COLO668 (cell line): Measurements from ENCODE around the gene ADPRHL1.
"Not testable (repeated sequence)": the region's sequence is repeated elsewhere in the genome, so short reads cannot be mapped to it uniquely, and the experiment has no call there.

Source experiments
- DNase-seq: peaks from one replicate; lab custom pipeline; 2025; ENCODE audit not compliant: unreplicated experiment; lab: John Stamatoyannopoulos, UW

Gene ADPRHL1

GRCh38 chr13:113373811-113374485 lies 79.3 kb downstream of the ADPRHL1 start:
- DNase-seq, result no peak

- not testable (repeated sequence) for DNase-seq
These were observed 81.6 kb downstream of the ADPRHL1 start for GRCh38 chr13:113371701-113372100.

- no peak for DNase-seq
These were observed 82.2 kb downstream of the ADPRHL1 start for GRCh38 chr13:113371061-113371460.

GRCh38 chr13:113369881-113370280 lies 83.4 kb downstream of the ADPRHL1 start:
- no peak for DNase-seq

- DNase-seq, result no peak
These were observed 84.1 kb downstream of the ADPRHL1 start for GRCh38 chr13:113369189-113369588.

- not testable (repeated sequence) for DNase-seq
These were observed 84.9 kb downstream of the ADPRHL1 start for GRCh38 chr13:113368353-113368752.

- DNase-seq, result no peak
These were observed 85.5 kb downstream of the ADPRHL1 start for GRCh38 chr13:113367771-113368170.

GRCh38 chr13:113367020-113367560 lies 86.2 kb downstream of the ADPRHL1 start:
- no peak for DNase-seq

- no peak for DNase-seq
These were observed 87.2 kb downstream of the ADPRHL1 start for GRCh38 chr13:113365971-113366588.

- no peak for DNase-seq
These were observed 87.7 kb downstream of the ADPRHL1 start for GRCh38 chr13:113365583-113365970.

GRCh38 chr13:113364901-113365582 lies 88.2 kb downstream of the ADPRHL1 start:
- DNase-seq, result no peak

GRCh38 chr13:113364311-113364889 lies 88.9 kb downstream of the ADPRHL1 start:
- DNase-seq, result no peak

GRCh38 chr13:113361406-113361805 lies 91.9 kb downstream of the ADPRHL1 start:
- DNase-seq, result no peak

- no peak for DNase-seq
These were observed 92.8 kb downstream of the ADPRHL1 start for GRCh38 chr13:113360446-113360845.

- DNase-seq, result no peak
These were observed 93.7 kb downstream of the ADPRHL1 start for GRCh38 chr13:113359571-113359970.

GRCh38 chr13:113358653-113359190 lies 94.6 kb downstream of the ADPRHL1 start:
- DNase-seq, result no peak

GRCh38 chr13:113357529-113357928 lies 95.8 kb downstream of the ADPRHL1 start:
- no peak for DNase-seq

GRCh38 chr13:113356596-113356995 lies 96.7 kb downstream of the ADPRHL1 start:
- DNase-seq, result no peak

GRCh38 chr13:113355621-113356020 lies 97.7 kb downstream of the ADPRHL1 start:
- DNase-seq, result no peak

- DNase-seq, result no peak
These were observed 98.3 kb downstream of the ADPRHL1 start for GRCh38 chr13:113354831-113355610.

GRCh38 chr13:113353254-113353653 lies 100.0 kb downstream of the ADPRHL1 start:
- DNase-seq, result no peak
